ENCODE results near the gene RAD23A.
A peak's percentile ranks its signal among the peaks of the same experiment; 100 is the strongest.

RAD23A gene

GRCh38 chr19:12933287-12934072, 12.2 kb upstream of the RAD23A start, which contains the start of gene FARSA:
TSS of gene FARSA (minus strand) at chr19:12933711. CDS start at chr19:12933696, 15 bp downstream.
- peak within 1 kb of the TSS; percentile 94 to 98 for H3K27ac Mint-ChIP-seq
- H3K27me3 Mint-ChIP-seq, result no peaks in the 10 kb centered on the region
- no peaks in the 10 kb centered on the region for H3K9me3 Mint-ChIP-seq
- peak within 1 kb of the TSS; percentile 91 to 95 for H3K4me3 Mint-ChIP-seq
- peaks cover 65% of the 10 kb centered on the region for H3K4me1 Mint-ChIP-seq
- DNase-seq (peak; percentile 82 to 87), ATAC-seq (peak; percentile 74)

DNA sequence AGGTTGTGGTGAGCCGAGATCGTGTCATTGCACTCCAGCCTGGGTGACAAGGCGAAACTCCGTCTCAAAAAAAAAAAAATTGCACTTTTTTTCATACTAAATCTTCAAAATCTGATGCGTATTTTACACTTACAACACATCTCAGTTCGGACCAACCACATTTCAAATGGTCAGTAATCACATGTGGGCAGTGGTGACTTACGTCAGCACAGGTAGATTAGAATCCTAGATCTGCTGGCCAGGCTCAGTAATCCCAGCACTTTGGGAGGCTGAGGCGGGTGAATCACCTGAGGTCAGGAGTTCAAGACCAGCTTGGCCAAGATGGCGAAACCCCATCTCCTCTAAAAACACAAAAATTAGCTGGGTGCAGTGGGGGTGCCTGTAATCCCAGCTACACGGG, 10.6 kb upstream of the RAD23A start:
- H3K4me1 Mint-ChIP-seq, result peaks cover 67% of the 10 kb centered on the region
- H3K27ac Mint-ChIP-seq, result peak overlapping the region in 1 of 2 donors; percentile 27

DNA sequence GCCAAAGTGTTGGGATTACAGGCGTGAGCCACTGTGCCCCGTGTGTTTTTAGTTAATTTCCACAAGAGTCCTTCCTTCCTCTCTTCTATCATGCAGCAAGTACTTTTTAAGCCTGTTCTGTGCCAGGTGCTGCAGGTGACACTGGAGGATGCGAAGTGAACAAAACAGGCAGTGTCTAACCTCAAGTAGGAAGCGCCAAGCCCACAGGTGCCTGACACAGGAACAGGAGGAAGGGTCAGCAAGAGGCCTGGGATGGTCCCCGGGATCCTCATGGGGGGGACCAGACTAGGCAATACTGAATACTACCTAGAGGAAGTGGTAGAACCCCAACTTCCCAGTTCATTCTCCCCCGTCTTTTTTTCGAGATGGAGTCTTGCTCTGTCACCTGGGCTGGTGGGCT, 9.1 kb upstream of the RAD23A start:
- no peak overlapping the region for H3K27ac Mint-ChIP-seq
- ATAC-seq (no peak), DNase-seq (no peak)
- no peaks in the 10 kb centered on the region for H3K9me3 Mint-ChIP-seq
- peaks cover 72% of the 10 kb centered on the region for H3K4me1 Mint-ChIP-seq
- no peaks in the 10 kb centered on the region for H3K27me3 Mint-ChIP-seq
- peak overlapping the region in 1 of 2 donors; percentile 44 for H3K4me3 Mint-ChIP-seq

More for the DNA sequence above, 10.6 kb upstream of the RAD23A start:
- Mint-ChIP-seq H3K4me3 (no peak overlapping the region), H3K27me3 (no peaks in the 10 kb centered on the region), H3K9me3 (no peaks in the 10 kb centered on the region)
- no peak for DNase-seq
- ATAC-seq, result no peak

- H3K4me1 Mint-ChIP-seq, result peaks cover 72% of the 10 kb centered on the region
- no peaks in the 10 kb centered on the region for H3K27me3 Mint-ChIP-seq
- peak overlapping the region; percentile 99 for H3K4me3 Mint-ChIP-seq
- no peaks in the 10 kb centered on the region for H3K9me3 Mint-ChIP-seq
- H3K27ac Mint-ChIP-seq, result peak overlapping the region; percentile 95 to 98
- no peak for ATAC-seq
- DNase-seq, result no peak
These were observed 8.4 kb upstream of the RAD23A start for GRCh38 chr19:12937093-12937926.

DNA sequence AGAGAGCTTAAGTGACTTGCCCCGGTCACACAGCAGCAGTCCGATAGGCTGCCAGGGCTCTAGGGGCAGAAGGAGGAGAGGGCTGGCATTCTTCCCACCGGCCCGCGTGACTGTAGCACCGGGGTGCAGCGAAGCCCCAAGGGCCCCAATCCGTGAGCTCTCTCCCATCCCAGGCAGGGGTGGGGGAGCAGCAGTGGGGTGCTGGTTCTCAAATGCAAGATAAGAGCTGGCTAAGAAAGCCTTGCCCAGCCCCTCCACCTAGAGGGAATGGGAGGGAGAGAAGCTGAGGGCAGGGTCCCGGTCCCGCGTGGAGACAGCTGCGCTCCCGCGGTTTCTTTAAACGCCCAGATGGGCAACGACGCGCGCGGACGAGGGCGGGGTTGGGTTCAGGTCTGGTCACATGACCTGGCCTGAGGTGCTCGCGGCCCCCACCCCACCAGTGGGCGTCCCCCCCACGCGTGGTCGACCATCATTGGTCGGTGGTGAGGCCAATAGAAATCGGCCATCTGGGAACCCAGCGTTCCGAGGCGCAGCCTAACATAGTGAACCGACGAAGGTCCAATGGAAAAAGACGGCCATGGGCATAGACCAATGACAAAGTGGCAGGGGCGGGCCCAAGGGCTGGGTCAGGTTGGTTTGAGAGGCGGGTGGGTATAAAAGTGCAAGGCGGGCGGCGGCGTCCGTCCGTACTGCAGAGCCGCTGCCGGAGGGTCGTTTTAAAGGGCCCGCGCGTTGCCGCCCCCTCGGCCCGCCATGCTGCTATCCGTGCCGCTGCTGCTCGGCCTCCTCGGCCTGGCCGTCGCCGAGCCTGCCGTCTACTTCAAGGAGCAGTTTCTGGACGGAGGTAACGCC, 7.5 kb upstream of the RAD23A start, which contains the start of gene CALR:
Gene CALR (plus strand): TSS at position 683 of the 852 bp plus-strand sequence. CDS start 71 bp downstream, at position 754.
- H3K4me3 Mint-ChIP-seq, result peak within 1 kb of the TSS; percentile 99
- no peaks in the 10 kb centered on the region for H3K9me3 Mint-ChIP-seq
- DNase-seq, result peak; percentile 99 to 100
- peak; percentile 92 for ATAC-seq
- H3K4me1 Mint-ChIP-seq, result peaks cover 72% of the 10 kb centered on the region
- peak within 1 kb of the TSS; percentile 95 to 98 for H3K27ac Mint-ChIP-seq
- no peaks in the 10 kb centered on the region for H3K27me3 Mint-ChIP-seq

DNA sequence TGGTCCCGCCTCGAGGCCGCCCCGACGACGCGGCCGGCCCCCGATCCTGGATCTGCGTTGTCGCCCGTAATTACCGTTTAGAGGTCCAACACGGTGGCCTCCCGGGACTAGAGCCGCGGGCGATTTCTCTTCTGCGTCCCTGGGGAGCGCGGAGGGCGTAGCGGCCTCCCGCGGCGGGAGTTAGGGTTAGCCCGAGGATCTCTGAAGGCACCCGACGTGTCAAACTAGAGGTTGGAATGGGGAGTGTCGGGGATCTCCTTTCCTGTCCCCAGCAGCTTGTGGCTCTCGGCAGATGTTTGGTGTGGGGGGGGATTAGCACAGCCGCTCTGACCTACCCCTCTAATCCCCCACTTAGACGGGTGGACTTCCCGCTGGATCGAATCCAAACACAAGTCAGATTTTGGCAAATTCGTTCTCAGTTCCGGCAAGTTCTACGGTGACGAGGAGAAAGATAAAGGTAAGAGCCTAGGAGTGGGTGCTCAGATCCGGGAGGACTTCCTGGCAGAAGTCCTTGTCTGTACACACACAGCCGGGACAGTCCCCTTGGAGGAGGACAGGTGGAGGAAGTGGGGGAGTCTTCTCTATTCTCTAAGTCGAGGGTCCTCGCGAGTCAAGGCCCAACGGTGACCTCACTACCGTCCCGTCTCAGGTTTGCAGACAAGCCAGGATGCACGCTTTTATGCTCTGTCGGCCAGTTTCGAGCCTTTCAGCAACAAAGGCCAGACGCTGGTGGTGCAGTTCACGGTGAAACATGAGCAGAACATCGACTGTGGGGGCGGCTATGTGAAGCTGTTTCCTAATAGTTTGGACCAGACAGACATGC, 6.7 kb upstream of the RAD23A start:
- Mint-ChIP-seq H3K27me3 (no peaks in the 10 kb centered on the region), H3K4me3 (peak overlapping the region; percentile 99), H3K4me1 (peaks cover 75% of the 10 kb centered on the region), H3K27ac (peak overlapping the region; percentile 94 to 98), H3K9me3 (no peaks in the 10 kb centered on the region)
- ATAC-seq (peak; percentile 21), DNase-seq (peak in 1 of 2 donors; percentile 48)

DNA sequence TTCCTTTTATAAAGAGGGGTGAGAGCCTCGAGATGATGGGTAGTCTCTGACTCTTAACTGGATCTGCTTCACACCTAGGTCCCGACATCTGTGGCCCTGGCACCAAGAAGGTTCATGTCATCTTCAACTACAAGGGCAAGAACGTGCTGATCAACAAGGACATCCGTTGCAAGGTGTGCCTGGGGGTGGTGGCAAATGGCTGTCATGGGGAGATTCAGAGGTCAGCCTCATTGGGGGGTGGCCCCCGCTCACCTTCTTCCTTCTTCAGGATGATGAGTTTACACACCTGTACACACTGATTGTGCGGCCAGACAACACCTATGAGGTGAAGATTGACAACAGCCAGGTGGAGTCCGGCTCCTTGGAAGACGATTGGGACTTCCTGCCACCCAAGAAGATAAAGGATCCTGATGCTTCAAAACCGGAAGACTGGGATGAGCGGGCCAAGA, 5.7 kb upstream of the RAD23A start:
- DNase-seq (no peak), ATAC-seq (no peak)
- Mint-ChIP-seq H3K4me3 (peak overlapping the region; percentile 99), H3K4me1 (peaks cover 81% of the 10 kb centered on the region), H3K9me3 (no peaks in the 10 kb centered on the region), H3K27ac (peak overlapping the region; percentile 87 to 98), H3K27me3 (no peaks in the 10 kb centered on the region)

- DNase-seq (no peak), ATAC-seq (no peak)
- peaks cover 90% of the 10 kb centered on the region for H3K4me1 Mint-ChIP-seq
- no peaks in the 10 kb centered on the region for H3K9me3 Mint-ChIP-seq
- no peaks in the 10 kb centered on the region for H3K27me3 Mint-ChIP-seq
- H3K27ac Mint-ChIP-seq, result peak overlapping the region; percentile 40 to 93
- peak overlapping the region; percentile 70 to 99 for H3K4me3 Mint-ChIP-seq
These were observed 4.8 kb upstream of the RAD23A start for GRCh38 chr19:12940897-12941296.

DNA sequence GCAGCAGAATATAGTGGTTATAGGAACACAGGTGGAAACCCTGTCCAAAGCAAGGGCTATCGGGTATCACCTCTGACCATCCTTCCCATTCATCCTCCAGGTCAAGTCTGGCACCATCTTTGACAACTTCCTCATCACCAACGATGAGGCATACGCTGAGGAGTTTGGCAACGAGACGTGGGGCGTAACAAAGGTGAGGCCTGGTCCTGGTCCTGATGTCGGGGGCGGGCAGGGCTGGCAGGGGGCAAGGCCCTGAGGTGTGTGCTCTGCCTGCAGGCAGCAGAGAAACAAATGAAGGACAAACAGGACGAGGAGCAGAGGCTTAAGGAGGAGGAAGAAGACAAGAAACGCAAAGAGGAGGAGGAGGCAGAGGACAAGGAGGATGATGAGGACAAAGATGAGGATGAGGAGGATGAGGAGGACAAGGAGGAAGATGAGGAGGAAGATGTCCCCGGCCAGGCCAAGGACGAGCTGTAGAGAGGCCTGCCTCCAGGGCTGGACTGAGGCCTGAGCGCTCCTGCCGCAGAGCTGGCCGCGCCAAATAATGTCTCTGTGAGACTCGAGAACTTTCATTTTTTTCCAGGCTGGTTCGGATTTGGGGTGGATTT, 2.1 kb upstream of the RAD23A start:
- no peak for ATAC-seq
- H3K9me3 Mint-ChIP-seq, result no peaks in the 10 kb centered on the region
- no peaks in the 10 kb centered on the region for H3K27me3 Mint-ChIP-seq
- peaks cover 92% of the 10 kb centered on the region for H3K4me1 Mint-ChIP-seq
- no peak for DNase-seq
- H3K4me3 Mint-ChIP-seq, result peak overlapping the region; percentile 15 to 17
- peak overlapping the region in 1 of 2 donors; percentile 86 for H3K27ac Mint-ChIP-seq

- H3K4me3 Mint-ChIP-seq, result peak overlapping the region; percentile 45 to 96
- no peaks in the 10 kb centered on the region for H3K27me3 Mint-ChIP-seq
- DNase-seq (no peak), ATAC-seq (no peak)
- no peaks in the 10 kb centered on the region for H3K9me3 Mint-ChIP-seq
- peak overlapping the region; percentile 44 to 69 for H3K27ac Mint-ChIP-seq
- peaks cover 92% of the 10 kb centered on the region for H3K4me1 Mint-ChIP-seq
These were observed 1.5 kb upstream of the RAD23A start for GRCh38 chr19:12944104-12944674.

DNA sequence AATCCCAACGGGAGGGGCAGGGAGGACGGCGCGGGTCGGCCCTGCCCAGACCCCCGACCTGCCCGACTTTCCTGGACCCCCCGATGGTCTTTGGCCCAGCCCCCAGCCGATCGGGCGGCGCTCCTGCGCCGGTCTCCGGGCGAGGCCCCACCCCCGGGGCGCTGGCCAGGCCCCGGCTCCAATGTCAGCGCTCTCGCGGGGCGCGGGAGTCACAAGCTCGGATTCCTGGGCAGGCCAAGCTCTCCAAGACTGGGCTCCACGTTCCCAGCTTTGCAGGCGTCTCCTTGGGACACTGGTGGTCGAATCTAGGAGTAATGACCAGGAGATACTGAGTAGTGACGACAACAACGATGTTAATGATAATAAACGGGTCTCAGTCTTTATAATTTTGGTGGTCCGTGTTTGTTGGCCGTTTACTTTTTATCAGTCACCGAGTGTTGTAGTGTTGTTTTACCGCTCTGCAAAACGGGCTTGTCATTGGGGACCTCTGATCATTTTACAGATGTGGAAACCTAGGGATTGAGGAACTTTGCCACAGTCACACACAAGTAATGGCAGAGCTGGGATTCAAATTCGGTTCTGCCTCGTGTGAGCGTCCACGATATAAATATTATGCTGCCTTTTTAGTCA, 545 bp downstream of the RAD23A start:
- Mint-ChIP-seq H3K27ac (peak overlapping the region; percentile 94 to 99), H3K9me3 (no peaks in the 10 kb centered on the region), H3K4me3 (peak overlapping the region; percentile 96 to 99), H3K4me1 (peaks cover 88% of the 10 kb centered on the region), H3K27me3 (no peaks in the 10 kb centered on the region)
- peak in 1 of 2 donors; percentile 52 for DNase-seq
- peak; percentile 71 for ATAC-seq

DNA sequence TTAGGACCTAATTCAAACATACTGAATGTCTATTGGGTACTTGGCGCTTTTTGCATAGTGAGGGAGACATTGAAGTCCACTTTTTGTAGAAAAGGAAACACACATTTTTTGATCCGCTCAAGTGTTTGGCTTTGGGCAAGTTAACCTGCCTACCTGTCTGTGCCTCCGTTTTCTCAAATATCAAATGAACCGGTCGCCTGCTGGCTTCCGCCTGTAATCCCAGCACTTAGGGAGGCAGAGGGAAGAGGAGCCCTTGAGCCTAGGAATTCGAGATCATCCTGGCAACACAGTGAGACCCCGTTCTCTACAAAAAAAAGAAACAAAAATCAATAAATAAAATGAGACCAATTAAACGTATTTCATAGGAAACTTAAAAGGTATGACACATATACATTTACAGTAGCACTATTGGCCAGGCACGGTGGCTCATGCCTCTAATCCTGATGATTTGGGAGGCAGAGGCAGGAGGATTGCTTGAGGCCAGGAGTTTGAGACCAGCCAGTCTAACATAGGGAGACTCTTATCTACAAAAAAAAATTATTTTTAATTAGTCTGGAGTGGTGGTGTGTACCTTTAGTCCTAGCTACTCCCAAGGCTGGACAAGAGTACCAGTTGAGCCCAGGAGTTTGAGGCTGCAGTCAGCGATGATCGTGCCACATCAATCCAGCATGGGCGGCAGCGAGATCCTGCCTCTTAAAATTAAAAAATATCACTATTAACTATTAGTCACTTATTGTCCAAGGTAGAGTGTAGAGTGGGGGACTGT, 1.3 kb downstream of the RAD23A start:
- H3K27ac Mint-ChIP-seq, result peak overlapping the region; percentile 94 to 99
- peak overlapping the region; percentile 96 to 99 for H3K4me3 Mint-ChIP-seq
- ATAC-seq (no peak), DNase-seq (no peak)
- no peaks in the 10 kb centered on the region for H3K9me3 Mint-ChIP-seq
- no peaks in the 10 kb centered on the region for H3K27me3 Mint-ChIP-seq
- peaks cover 87% of the 10 kb centered on the region for H3K4me1 Mint-ChIP-seq
